HG03139 (cell line): ENCODE results near the gene EXOC4.

Source experiments
- ATAC-seq: cut with Tn5 transposase; IDR thresholded peaks from one replicate; pipeline ENCODE4 v1.9.1; 2021; ENCODE audit not compliant: unreplicated experiment

EXOC4 gene

DNA sequence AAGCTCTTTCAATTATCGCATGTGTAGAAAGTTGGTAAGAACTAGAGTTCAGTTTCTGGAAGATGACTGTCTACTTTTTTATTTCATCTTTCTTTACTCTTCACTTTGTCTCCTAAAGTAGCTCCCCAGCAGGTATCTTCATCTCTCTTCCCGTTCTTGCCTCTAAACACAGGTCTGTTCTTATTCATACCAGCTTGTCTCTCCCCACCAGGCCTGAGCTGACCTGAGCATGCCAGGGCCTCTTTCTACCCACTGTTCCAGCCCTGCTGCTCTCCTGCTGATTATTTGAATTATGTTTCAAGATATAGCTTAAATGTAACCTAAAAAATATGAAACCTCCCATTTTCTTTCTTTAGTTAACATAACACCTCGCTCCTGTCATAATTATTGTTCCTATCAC, 488.2 kb downstream of the EXOC4 start:
- ATAC-seq = no peak

DNA sequence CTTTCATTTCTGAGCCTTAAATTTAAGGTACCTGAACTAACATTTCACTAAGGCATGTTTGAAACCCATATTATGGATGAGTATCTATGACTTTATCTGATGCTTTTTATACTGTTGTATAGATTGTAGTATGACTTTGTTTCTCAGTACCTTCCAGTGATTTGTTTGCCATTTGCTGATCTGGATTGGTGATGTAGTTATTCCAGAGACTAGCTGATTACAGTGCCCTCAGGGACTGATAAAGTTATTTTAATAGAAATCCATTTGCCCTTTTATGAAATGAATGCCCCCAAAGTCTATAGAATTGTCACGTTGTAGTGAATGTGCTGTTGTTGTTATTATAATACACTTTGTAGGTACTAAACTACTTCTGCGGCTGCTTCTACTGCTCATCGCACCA, 488.8 kb downstream of the EXOC4 start:
- no peak for ATAC-seq

DNA sequence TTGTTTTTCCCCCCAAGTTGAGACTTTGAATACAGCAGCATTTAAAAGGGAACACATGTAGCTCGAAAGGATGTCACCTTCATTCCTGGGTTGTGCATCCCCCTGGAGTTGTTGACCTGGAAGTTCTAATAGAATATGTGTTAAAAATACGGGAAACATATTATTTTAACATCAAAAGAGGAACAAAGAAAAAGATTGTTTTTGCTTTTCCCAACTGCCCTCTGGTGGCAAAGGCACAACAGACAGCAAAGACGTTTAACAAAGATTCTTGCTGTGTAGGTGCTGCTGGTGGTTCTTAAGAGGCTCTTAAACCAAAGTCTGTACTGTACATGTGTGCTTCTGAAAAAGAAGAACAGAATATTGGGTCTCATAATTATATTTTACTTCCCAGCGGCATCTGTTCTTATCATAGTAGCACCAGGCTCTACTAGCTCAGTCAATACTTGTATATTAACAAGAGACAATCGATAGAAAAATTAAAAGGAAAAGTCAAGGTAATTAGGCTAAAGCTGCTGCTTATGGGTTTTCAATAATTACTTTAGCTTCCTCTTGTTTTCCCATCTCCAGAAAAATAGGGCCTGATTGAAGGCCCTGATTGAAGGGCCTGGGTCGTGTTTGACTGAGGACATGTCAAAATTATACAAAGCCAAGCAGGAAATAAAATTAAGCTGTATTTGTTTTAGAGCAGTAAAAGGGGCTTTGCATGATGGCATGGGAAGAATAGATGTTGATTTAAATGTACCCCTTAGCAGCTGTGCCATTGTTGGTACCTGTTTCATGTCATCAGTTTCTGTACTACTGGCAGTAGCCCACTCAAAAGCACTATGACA, 490.0 kb downstream of the EXOC4 start:
- ATAC-seq = no peak

DNA sequence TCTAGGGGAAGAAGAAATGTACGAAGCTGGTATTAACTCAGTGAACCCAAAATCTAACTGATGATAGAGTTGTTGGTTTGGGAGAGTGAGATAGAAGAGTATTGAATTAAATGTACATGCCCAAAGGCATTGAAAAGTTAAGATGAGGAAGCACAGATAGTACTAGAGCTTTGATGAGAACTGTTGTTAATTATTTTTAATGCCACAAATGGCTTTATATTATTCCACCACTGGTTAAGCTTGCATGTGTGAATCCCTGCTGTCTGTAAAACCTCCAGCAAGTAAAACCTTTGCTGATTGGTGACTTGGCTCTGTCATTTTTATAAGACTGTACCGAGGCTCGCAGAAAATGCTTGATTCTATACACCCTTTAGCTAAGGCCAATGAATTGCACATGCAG, 491.6 kb downstream of the EXOC4 start:
- no peak for ATAC-seq

DNA sequence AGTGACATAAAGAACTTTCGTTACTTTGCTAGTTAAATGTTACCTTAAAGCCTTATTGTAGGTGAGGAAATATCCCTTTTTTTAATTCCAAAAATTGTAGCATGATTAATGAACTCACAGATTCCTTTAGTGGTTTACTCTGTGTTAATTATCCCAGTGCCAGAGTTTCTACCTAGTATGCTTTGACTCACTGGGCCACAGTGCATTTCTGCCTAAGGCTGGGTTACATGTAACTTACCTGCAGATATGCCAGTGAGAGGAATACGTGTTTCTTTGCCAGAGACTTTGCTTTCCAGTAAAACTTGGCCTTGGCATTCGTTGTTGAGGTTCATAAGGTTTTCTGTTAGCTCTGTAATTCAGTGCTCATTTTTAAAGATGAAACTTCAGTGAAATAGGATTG, 493.4 kb downstream of the EXOC4 start:
- no peak for ATAC-seq

DNA sequence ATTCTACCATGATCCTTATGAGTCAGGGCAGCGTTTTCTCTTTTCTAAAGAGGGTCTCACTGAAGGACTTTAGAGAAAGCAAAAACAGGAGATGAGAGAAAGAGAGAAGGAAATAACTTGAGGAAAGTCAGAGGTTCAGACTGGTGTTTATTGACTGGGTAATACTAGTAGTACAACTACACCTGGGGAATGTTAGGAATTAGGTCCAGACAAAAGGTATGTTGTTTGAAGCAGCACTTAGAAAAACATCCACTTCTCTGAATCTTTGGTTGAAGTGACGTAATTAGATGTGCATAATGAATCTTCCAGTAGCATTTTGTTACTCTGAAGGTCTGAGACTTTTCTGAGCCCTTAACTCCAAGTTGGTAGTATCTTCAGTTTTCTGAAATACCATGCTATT, 494.0 kb downstream of the EXOC4 start:
- no peak for ATAC-seq

DNA sequence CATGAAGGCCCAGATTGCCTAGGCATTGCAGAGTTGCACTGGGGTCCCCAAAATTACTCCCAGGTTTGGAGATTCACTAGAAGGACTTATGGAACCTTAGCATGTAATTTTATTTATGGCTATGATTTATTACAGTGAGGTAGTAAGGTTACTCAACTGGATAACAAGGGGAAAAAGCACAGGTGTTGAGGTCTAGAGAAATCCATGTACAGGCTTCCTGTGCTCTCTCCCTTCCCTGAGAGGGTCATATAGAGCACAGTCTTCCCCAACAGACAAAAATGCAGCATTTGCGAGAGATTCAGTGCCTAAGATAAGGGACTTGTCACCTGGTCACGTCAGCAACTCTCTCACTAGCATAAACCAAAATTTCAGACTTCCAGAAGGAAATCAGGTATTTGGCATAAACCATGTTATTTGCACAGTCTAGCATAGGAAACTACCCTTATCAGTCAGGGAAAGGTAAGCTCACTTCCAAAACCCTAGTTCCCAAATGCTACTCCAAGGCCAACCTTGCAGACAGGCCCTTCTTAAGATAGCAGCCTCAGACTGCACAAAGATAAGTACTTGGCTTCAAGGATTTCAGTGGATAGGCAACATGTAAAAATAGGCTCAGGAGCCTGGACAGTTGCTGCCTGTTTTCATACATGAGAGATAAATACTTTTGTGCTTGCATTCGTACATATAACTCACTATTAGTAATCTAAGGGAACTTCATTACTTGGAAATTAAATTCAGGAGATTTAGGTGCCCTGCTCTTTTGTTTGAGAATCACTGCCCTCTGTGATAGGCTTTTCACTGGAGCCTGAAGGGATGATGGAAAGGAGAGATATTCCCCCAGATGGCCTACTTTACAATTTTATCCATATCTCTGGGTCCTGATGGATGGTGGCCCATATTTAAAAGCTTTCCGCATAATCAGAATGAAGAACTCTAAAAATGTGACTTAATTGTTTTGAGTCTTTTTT, 495.8 kb downstream of the EXOC4 start:
- ATAC-seq = no peak

DNA sequence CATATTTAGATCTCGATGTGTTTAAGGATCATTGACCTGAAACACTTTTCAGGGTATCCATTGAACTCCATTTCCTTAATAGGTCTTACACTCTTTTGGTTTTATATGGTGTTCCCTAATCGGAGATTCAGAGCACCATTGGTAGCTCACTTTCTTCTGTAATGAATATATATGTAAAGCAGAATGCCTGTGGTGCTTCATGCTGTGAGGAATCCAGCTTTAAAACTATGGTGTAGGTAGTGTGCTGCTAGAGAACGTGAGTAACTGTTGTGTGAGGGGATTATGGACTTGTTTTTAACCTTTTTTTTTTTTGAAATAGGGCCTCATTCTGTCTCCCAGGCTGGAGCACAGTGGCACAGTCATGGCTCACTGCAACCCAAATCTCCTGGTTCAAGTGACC, 497.4 kb downstream of the EXOC4 start:
- no peak for ATAC-seq

DNA sequence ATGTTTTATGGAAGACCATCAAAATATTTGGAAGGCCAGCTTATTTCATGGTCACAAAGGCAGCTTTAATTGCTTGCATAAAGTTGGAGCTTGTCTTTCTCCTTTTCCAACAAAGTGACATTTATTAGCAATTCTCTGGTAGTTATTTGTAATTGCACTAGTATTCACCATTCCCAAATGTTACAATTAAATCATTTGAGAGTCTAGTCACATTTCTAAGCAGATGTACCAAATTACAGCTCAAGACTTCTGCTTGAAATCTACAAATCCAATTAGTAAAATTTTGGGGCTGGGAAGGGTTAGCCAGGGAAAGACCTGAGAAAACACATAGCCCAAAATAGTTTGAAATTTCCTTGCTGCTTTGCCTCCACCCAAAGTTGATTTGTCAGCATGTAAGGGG, 498.2 kb downstream of the EXOC4 start:
- ATAC-seq = no peak

DNA sequence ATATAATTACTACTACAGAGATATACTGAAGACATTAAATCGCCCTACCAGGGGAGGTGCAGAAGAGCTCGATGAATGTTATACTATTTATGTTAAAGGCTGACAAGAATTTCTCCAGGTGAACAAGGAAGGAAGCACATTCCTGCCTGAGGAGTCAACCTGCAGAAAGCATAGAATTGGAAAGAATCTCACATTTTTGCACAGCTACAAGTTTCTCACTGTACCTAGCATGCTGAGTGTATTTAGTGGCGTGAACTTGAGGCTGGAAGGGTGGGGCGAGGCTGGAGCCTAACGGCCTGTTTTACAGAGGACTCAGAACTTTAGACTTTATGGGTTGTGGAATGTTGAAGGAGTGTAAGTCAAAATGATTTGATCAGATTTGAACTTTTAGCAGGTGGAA, 500.6 kb downstream of the EXOC4 start:
- no peak for ATAC-seq

DNA sequence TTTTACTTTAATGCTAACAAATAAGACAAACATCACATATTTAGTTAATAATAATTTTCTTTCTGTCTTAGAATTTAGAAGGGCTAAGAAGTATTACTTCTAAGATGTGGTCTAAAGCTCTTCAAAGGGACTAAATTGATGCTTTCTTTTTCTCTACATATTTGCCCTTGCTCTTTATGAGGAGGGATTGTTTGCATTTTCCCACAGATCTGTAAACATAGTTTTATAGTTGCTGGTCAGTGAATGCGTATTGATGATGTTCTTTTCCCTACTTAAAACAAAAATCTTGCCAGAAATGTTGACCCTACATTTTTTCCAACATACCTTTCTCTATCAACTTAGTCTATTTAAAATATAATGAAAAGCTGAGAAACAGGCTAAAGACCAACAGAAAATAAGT, 501.8 kb downstream of the EXOC4 start:
- no peak for ATAC-seq

DNA sequence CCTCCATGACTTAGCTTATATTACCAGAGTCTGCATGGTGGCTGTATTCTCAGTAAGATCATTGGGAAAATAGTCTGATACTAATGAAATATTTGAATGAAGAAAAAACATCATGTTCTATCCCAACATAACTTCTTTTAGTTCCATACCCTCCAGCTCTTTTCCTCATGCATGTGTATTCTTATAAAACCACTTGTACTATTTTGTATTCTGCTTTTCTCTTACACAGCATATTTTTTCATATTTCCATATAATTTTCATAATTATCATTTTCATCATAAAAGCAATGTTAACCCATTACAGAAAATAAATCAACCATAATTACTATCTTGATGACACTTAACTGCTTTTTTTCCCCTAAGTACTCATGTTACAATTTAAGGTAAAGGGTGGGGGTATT, 503.0 kb downstream of the EXOC4 start:
- ATAC-seq = no peak

DNA sequence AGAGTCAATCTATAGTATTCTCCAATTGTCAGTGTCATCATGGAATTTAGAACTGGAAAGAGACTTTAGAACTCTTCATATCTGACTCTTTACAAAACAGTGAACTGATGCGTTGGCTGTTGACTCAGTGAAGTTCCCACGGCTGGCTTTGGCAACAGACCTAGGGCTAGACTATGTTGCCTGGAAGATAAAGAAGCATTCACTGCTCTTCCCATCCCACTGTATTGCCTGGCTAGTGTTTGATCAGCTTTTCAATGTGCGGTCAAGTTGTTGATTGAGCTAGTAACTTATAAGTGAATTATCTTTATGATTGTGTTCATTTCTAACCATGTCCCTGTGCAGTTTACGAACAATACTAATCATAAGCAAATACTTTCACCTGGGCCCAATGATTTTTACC, 508.6 kb downstream of the EXOC4 start:
- no peak for ATAC-seq

DNA sequence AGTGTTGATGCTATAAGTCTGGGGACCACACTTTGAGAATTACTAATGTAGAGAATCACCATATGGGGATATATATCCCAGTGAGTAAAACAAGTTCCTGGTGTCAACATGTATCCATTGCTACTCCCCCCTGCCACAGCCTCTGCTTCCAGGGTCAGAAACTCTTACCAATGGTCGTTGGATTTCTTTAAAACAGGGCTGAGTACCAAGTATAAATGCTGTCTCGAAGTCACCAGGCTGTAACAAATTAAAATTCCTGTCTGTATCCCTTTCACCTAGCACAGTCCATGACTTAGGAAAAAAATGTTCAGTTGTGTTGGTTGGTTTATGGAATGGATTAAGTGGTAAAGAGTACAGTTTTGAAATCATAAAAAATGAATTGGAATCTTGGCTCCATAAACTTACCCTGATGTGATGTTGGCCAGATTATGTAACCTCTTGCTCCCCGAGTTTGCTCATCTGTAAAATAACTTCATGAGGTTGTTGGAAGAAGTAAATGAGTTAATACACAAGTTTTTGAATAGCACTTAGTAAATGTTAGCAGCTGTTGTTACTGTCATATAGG, 510.3 kb downstream of the EXOC4 start:
- no peak for ATAC-seq

DNA sequence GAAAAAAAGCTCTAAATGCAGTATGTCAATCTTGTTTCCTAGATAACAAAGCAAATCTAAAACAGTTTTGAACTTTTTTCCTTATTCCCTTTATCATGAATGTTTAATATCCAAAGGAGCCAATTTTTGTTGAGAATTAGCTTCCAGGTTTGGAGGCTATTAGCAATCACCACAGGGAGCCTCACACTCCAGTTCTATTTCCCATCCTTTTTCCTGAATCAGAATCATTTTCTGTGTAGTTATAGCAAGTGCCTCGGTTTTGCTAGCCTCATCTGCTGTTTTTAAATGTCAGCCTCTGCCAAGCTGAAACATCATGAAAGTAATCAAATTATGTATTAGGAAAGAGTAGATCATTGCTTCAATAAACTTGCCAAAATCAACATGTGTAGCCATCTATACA, 516.8 kb downstream of the EXOC4 start:
- no peak for ATAC-seq

DNA sequence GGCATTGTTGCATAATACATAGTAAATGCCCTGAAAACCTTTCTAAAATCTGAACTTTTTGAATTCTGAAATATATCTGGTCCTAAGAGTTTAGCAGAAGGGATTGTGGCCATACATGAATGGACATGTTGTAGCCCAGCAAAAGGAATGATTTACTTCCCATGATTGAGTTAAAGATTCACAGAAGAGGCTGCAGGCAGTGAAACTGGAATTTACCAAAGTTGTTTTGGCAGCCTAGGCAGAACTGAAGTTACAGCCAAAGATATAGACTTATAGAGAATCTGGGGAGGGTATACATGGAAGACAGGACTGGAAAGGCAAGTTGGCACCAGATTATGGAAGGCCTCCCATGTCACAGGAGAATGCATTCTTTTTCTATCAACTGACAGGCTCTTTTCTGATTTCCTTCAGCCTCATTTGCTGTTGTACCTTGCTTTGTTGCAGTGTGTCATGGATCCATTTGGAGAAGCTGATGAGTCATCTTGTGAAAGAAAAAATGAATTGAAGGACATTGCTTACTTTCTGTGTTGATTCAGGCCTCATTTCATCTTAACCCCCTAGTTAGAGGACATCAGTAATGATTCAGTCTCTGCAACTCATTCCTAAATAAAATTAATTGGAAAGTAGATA, 518.1 kb downstream of the EXOC4 start:
- no peak for ATAC-seq

DNA sequence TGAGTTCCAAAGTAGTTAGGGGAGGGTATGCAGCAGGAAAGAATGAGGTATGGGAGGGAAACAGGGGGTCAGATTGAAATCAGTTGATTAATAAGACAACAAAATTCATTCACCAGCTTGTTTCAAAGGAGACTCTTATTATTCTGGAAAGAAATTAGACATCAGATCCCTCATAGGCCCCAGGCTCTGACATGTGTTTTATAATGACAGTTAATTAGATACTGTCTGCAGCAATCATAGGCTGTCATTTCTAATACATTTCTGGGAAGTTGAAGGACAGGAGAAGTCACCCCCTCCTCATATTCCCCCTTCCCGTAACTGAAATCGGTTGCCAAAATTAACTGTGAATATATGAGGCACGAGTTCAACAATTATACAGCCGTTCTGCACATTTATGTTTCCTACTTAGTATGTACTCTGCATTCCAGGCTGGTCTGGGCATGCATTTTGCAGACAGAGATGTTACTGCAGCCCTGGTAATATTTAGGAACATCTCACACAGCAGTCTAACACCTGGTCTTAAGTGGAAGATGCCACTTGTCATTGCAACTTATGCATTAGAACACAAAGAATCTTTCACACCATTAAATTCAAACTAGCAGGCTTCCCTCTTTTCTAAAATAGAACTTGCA, 519.0 kb downstream of the EXOC4 start:
- no peak for ATAC-seq

DNA sequence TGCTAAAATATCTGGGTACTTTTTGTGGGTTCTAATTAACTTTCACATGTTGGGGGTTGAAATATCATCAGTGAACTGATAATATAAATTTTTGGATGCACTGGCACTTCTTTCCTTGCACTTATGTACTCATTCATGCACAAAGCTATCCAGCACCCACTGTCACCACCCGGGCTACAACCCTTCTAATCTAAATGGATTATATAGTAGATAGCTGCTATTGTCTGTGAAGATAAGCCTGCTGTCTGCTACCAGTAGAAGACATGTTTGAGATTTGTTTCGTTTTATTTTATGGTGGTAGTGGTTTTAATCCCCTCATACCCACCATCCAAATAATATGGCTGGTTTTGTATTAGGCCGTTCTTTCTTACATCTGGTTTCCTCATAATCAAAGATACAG, 520.7 kb downstream of the EXOC4 start:
- no peak for ATAC-seq

DNA sequence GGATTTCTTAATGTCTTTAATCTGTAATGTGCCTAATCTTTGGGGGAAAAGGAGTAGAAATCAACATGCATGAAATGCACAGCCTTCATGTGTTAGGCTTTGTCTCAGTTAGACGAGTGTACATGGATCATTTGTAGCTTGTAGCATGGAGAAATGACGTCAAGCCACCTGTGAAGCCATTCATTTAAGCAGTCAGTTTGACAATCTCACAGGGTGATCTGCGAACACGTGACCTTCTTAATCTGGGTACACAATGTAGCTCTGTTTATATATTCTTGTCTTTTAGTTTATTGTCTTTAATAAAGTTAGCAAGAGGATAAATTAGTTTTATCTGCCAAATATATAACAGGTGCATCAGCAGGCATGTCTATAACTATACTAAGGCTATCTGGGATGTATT, 522.3 kb downstream of the EXOC4 start:
- no peak for ATAC-seq

DNA sequence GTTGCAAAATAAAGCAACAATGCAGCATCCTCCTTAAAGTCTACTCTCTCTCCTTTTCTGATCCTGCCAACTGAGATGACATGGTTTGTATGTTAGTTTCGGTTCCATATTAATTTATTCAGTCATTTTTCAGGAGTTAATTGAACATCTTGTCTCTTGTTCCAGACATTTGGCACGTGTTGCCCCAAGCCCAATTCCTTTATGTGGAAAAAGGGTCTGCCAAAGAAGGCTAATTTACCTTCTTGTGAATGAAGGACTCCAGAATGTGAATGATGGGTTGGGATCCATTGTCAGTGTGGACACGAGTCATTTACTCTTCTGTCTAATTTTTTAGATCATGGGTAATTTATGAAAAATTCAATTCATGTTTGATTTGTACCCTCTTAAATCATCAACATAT, 523.4 kb downstream of the EXOC4 start:
- no peak for ATAC-seq

DNA sequence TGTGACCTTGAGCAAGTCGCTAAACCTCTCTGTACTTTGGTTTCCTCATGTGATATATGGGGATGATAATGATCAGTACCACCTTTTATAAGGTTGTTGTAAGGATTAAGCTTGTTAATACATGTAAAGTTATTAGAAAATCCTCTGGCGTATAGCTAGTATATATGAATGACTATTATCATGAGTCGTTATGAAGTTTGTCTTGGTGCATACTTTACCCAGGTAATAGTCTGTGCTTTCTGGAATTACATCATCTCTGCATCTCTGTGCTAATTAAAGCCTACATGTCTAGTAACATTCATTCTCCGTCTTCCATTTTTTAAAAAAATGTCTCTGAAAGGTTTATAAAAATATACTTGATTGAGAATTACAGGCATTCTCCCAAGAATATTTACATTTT, 524.8 kb downstream of the EXOC4 start:
- ATAC-seq = no peak
